HUES6 (cell line): ENCODE results near the gene AKAP13.
"Not testable (repeated sequence)": the region's sequence is repeated elsewhere in the genome, so short reads cannot be mapped to it uniquely, and the experiment has no call there.

ENCODE experiments used
- H3K27ac ChIP-seq: 2 replicates; pipeline ENCODE4 v1.7.0; 2013; ENCODE audit warnings: low read depth, mild to moderate bottlenecking, low read length, inconsistent platforms
- H3K27me3 ChIP-seq: 2 replicates; pipeline ENCODE4 v1.6.1; 2013; ENCODE audit warnings: low read length; ENCODE audit not compliant: control insufficient read depth, insufficient read depth
- H3K36me3 ChIP-seq: 2 replicates; pipeline ENCODE4 v1.6.1; 2013; ENCODE audit warnings: low read length; ENCODE audit not compliant: control insufficient read depth, insufficient read depth
- H3K4me1 ChIP-seq: 2 replicates; pipeline ENCODE4 v1.6.1; 2013; ENCODE audit warnings: low read length; ENCODE audit not compliant: control insufficient read depth, insufficient read depth
- H3K4me3 ChIP-seq: 2 replicates; pipeline ENCODE4 v1.5.1; 2013; ENCODE audit warnings: low read depth, low read length
- H3K9ac ChIP-seq: one replicate; pipeline ENCODE4 v1.6.1; 2013; ENCODE audit warnings: mild to moderate bottlenecking, low read length
- H3K9me3 ChIP-seq: 2 replicates; pipeline ENCODE4 v1.6.1; 2013; ENCODE audit warnings: low read depth, low read length; ENCODE audit not compliant: control insufficient read depth, insufficient read depth

AKAP13 gene

DNA sequence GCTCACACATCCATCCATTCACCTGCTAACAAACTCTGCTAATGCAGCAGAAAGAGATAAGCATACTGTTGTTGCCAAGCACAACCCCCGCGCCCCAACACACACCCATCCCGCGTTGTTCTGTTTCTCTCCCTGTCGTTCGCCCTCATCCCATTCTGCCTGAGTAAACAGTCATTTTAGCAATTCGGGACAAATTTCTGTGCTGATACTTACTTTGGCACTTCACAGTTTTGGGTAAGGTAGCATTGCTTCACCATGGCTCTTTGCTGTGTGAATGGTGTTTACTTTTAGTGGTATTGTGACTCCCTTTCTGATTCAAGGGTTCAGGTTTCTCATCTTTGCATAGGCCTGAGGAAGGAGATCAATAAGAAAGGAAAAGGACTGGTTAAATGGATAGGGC, 149.7 kb downstream of the AKAP13 start:
- Histone ChIP-seq H3K9ac (no peak overlapping the region), H3K27ac (no peak overlapping the region), H3K4me3 (no peak overlapping the region)

DNA sequence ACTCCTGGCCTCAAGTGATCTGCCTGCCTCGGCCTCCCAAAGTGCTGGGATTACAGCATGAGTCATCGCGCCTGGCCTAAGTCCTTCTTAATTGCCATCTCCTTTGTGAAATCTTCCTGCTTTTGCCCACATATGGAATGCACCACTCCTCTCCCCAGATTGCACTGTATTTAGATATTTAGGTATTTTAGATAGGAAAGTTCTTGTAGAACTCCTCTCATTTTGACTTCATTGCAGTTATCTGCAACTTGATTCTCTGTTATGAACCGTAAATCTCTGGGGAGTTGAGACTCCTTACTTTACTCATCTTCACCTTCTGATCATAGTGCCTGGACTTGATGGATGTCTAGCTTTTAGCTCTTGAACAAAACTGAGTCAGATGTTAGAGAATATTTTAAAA, 150.7 kb downstream of the AKAP13 start:
- Histone ChIP-seq H3K36me3 (peaks cover 9% of the 10 kb centered on the region; the same call in 1 of the 2 replicates), H3K4me1 (peaks cover 13% of the 10 kb centered on the region), H3K27ac (no peak overlapping the region), H3K27me3 (no peaks in the 10 kb centered on the region), H3K4me3 (no peak overlapping the region), H3K9ac (no peak overlapping the region), H3K9me3 (no peaks in the 10 kb centered on the region)

More for the DNA sequence above, 149.7 kb downstream of the AKAP13 start:
- Histone ChIP-seq H3K27me3 (no peaks in the 10 kb centered on the region), H3K36me3 (peaks cover 9% of the 10 kb centered on the region; the same call in 1 of the 2 replicates), H3K4me1 (peaks cover 13% of the 10 kb centered on the region), H3K9me3 (no peaks in the 10 kb centered on the region)

DNA sequence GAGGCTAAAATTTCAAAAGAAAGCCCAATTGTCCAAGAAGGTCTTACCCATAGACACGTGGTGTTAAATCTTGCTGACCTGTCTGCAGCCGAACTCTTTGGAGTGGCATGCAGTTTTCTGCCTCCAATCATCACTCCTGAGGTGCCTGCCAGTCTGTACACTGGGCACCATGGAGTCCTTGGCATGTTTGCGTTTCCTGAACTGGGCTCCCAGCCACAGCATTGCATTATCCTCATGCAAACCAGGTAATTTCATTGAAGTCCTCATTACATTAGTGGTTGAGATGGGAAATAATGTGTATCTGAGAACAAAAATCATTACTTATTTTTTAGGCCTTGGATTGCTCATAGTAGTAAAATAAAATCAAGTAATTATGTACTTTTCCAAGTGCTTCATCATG, 152.3 kb downstream of the AKAP13 start:
- Histone ChIP-seq H3K27me3 (no peaks in the 10 kb centered on the region), H3K4me3 (no peak overlapping the region), H3K9me3 (no peaks in the 10 kb centered on the region), H3K27ac (no peak overlapping the region), H3K36me3 (peaks cover 9% of the 10 kb centered on the region; the same call in 1 of the 2 replicates), H3K9ac (no peak overlapping the region), H3K4me1 (peaks cover 13% of the 10 kb centered on the region)

DNA sequence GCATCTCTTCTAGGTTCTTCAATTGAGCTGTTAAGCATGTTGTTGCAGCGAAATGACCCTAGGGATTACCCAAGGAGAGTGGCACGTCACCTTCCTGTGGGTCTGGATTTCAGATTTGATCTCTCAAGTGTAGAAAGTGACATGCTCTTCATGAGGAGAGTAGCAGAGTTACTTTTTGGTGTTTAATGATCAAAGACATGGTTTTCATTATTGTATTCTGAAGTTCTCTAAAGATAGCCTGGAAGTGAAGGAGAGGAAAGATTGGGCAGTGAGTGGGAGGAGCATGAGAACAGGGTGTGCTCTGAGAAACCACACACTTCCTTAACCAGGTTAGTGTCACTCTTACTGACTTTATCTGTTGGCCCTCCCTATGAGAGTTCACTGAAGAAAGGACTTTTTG, 153.6 kb downstream of the AKAP13 start:
- Histone ChIP-seq H3K27me3 (no peaks in the 10 kb centered on the region), H3K4me1 (peaks cover 13% of the 10 kb centered on the region), H3K9me3 (no peaks in the 10 kb centered on the region), H3K9ac (no peak overlapping the region), H3K36me3 (peaks cover 9% of the 10 kb centered on the region; the same call in 1 of the 2 replicates), H3K4me3 (no peak overlapping the region), H3K27ac (no peak overlapping the region)

- H3K27ac ChIP-seq, H3K4me1 ChIP-seq, H3K9ac ChIP-seq, H3K36me3 ChIP-seq, H3K4me3 ChIP-seq, H3K9me3 ChIP-seq, H3K27me3 ChIP-seq: not testable (repeated sequence)
These were observed 155.3 kb downstream of the AKAP13 start for GRCh38 chr15:85535533-85536330.

- Histone ChIP-seq H3K4me3 (no peak overlapping the region), H3K9ac (no peak overlapping the region), H3K9me3 (no peaks in the 10 kb centered on the region), H3K27me3 (no peaks in the 10 kb centered on the region), H3K27ac (no peak overlapping the region), H3K36me3 (peaks cover 9% of the 10 kb centered on the region; the same call in 1 of the 2 replicates), H3K4me1 (no peaks in the 10 kb centered on the region)
These were observed 155.9 kb downstream of the AKAP13 start for GRCh38 chr15:85536341-85536740.

GRCh38 chr15:85539491-85539890, 159.1 kb downstream of the AKAP13 start:
- Histone ChIP-seq H3K27ac (no peak overlapping the region), H3K27me3 (no peaks in the 10 kb centered on the region), H3K36me3 (0 out of 2 replicates have a peak, but pooled peaks cover 3% of the 10 kb centered on the region), H3K4me1 (peaks cover 6% of the 10 kb centered on the region; the same call in 1 of the 2 replicates), H3K9ac (no peak overlapping the region), H3K9me3 (no peaks in the 10 kb centered on the region), H3K4me3 (no peak overlapping the region)

GRCh38 chr15:85540085-85540797, 159.8 kb downstream of the AKAP13 start:
- Histone ChIP-seq H3K36me3 (peaks cover 4% of the 10 kb centered on the region; the same call in 1 of the 2 replicates), H3K9me3 (no peaks in the 10 kb centered on the region), H3K27me3 (no peaks in the 10 kb centered on the region), H3K4me1 (peaks cover 6% of the 10 kb centered on the region; the same call in 1 of the 2 replicates), H3K27ac (no peak overlapping the region), H3K4me3 (no peak overlapping the region), H3K9ac (no peak overlapping the region)

- no peaks in the 10 kb centered on the region for H3K9me3 ChIP-seq
- no peak overlapping the region for H3K27ac ChIP-seq
- peaks cover 6% of the 10 kb centered on the region; the same call in 1 of the 2 replicates for H3K4me1 ChIP-seq
- no peak overlapping the region for H3K9ac ChIP-seq
- no peak overlapping the region for H3K4me3 ChIP-seq
- no peaks in the 10 kb centered on the region for H3K27me3 ChIP-seq
- H3K36me3 ChIP-seq = peaks cover 11% of the 10 kb centered on the region; the same call in 1 of the 2 replicates
These were observed 161.3 kb downstream of the AKAP13 start for GRCh38 chr15:85541744-85542143.

- Histone ChIP-seq H3K27me3 (no peaks in the 10 kb centered on the region), H3K9ac (no peak overlapping the region), H3K36me3 (peaks cover 11% of the 10 kb centered on the region; the same call in 1 of the 2 replicates), H3K4me3 (no peak overlapping the region), H3K4me1 (peaks cover 6% of the 10 kb centered on the region; the same call in 1 of the 2 replicates), H3K27ac (no peak overlapping the region), H3K9me3 (no peaks in the 10 kb centered on the region)
These were observed 162.1 kb downstream of the AKAP13 start for GRCh38 chr15:85542488-85542887.

DNA sequence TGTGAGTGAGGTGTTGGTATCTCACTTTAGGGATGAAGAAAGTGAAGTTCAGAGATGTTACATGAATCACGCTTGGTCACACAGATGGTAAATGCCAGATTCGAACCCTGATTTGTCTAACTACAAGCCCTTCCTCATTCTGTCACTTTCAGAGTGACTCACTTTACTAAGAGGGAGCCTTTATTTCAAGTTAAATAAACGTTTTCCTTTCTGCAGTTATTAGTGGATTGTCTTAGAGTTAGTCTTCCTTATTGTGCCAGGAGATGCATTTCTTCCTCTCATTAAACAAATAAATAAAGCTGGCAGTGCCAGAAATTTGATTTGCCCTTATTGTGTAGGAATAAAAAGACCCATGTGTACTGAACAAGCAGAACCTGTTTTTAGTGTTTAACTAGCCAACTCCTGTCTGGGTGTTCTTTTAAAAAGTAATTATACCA, 162.5 kb downstream of the AKAP13 start:
- Histone ChIP-seq H3K4me3 (no peak overlapping the region), H3K36me3 (peaks cover 11% of the 10 kb centered on the region; the same call in 1 of the 2 replicates), H3K9me3 (no peaks in the 10 kb centered on the region), H3K27ac (no peak overlapping the region), H3K4me1 (peaks cover 6% of the 10 kb centered on the region; the same call in 1 of the 2 replicates), H3K9ac (no peak overlapping the region), H3K27me3 (no peaks in the 10 kb centered on the region)
